Measurements from ENCODE around the gene FANCC. TPM values are rescaled to one million over a fixed set of nuclear protein-coding genes. Genes with fewer than 3 reads are reported as not detected.

FANCC gene
- total and polyA plus RNA-seq, 2 of the 8 experiments (the other 6 are each of a cell fraction or from before 2014, with no cell fraction given), result 7.8 to 15.2 TPM

DNA sequence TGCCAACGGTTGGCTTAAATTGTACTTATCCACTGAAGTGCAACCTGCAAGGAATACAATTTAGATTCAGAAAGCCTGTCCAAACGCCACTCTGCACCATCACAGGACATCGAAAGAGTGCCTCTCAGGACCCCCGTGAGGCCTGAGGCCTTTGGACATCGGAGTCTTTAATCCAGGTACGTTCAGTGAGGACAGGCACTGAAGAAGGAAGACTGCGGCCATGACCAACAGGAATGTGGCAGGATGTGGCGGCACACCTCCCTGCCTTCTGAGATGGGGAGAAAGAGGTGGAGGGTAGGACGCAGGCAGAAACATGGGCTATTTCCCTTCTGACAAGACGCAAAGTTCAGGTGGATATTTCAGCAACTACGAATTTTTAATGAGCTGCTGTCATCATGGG is 205.8 kb downstream of the FANCC start:
- H3K9ac ChIP-seq (replicated peaks in 1 of 4; ENCODE audit: extremely low read depth in 1 of 4, low read depth in 3 of 4, low read length in 3 of 4), result no peak overlapping the region
- H2AFZ ChIP-seq (ENCODE audit: low read length), result no peak overlapping the region
- H3K4me2 ChIP-seq (ENCODE audit: insufficient read depth in 1 of 2, low read depth in 2 of 2, low read length in 2 of 2), result no peak overlapping the region
- DNase-seq (ENCODE audit: low read depth in 1 of 2, low spot score in 2 of 2) (no peak), FAIRE-seq (no peak)
- H2BK5ac ChIP-seq (ENCODE audit: low read depth, low read length), result no peak overlapping the region
- H2AK5ac ChIP-seq (ENCODE audit: low read depth, low read length), result no peak overlapping the region
- H3K36me3 ChIP-seq (ENCODE audit: control insufficient read depth in 2 of 4, insufficient read depth in 4 of 4, low read length in 3 of 4), result peaks cover 0 to 2% (median under 1%) of the 10 kb centered on the region in 4 experiments; a peak in 1 of 8 replicates
- H3K4me3 ChIP-seq (ENCODE audit: extremely low read depth in 1 of 4, insufficient read depth in 2 of 4, low read depth in 3 of 4, low read length in 4 of 4), result no peak overlapping the region
- ChIA-PET POLR2A (ENCODE audit: partially characterized antibody) (no interaction called here), CTCF (ENCODE audit: partially characterized antibody) (interaction anchor here (1.6 to 3.7 kb wide), 4 partner anchors 8 to 484 kb away, joined by 3 to 21 read pairs (median 14); no protein-coding TSS in a partner anchor)
- no peaks in the 10 kb centered on the region for H3K9me3 ChIP-seq (ENCODE audit: insufficient read depth in 2 of 2, low read depth in 1 of 2, low read length in 1 of 2)
- no peaks in the 10 kb centered on the region for H3K79me2 ChIP-seq (ENCODE audit: control insufficient read depth in 1 of 2, insufficient read depth in 2 of 2, low read length in 2 of 2)
- H3K27me3 ChIP-seq (replicated peaks in 1 of 4; ENCODE audit: control insufficient read depth in 3 of 4, extremely low read depth in 1 of 4, insufficient read depth in 3 of 4, low read length in 3 of 4), result no peaks in the 10 kb centered on the region
- H3K27ac ChIP-seq (ENCODE audit: low read depth, low read length), result no peak overlapping the region
- no peaks in the 10 kb centered on the region for H3K79me1 ChIP-seq (ENCODE audit: low read depth, low read length)
- H3K4ac ChIP-seq (replicated peaks; ENCODE audit: insufficient read length, low read depth, low read length), result no peak overlapping the region
- no peak overlapping the region for H4K5ac ChIP-seq (ENCODE audit: insufficient read length, low read depth, low read length)
- no peak overlapping the region for H3K23ac ChIP-seq (ENCODE audit: insufficient read length)
- no peak overlapping the region for H2BK15ac ChIP-seq (ENCODE audit: low read length)
- H4K91ac ChIP-seq (replicated peaks; ENCODE audit: insufficient read length, low read length), result no peak overlapping the region
- no peak overlapping the region for H3K14ac ChIP-seq (ENCODE audit: insufficient read length)
- H3K23me2 ChIP-seq (ENCODE audit: low read depth, low read length), result no peaks in the 10 kb centered on the region
- no peak overlapping the region for H2BK20ac ChIP-seq (ENCODE audit: low read length)
- no peak overlapping the region for H3K18ac ChIP-seq (ENCODE audit: extremely low read depth, low read length)
- 88% methylated on average over 11 of the region's 11 CpGs; no CpG with 5 or more reads in 1 of the 2 experiments for WGBS, 2 experiments (ENCODE audit: extremely low coverage in 1 of 2, insufficient coverage in 1 of 2, insufficient read length in 1 of 2, insufficient replicate concordance in 2 of 2, low coverage in 1 of 2, low lambda C conversion rate in 2 of 2, missing lambda C conversion rate in 1 of 2)
- H3K56ac ChIP-seq (replicated peaks; ENCODE audit: insufficient read length, low read depth, low read length), result no peak overlapping the region
- H4K8ac ChIP-seq (ENCODE audit: extremely low read depth, insufficient read depth, low read length), result no peak overlapping the region
- H2BK120ac ChIP-seq (replicated peaks; ENCODE audit: low read depth, low read length), result no peak overlapping the region
- no peaks in the 10 kb centered on the region for H4K20me1 ChIP-seq (replicated peaks in 1 of 2; ENCODE audit: control insufficient read depth in 1 of 2, insufficient read depth in 2 of 2, low read length in 2 of 2)
- H2BK12ac ChIP-seq (ENCODE audit: low read depth, low read length), result no peak overlapping the region
- H3K4me1 ChIP-seq (replicated peaks in 1 of 4; ENCODE audit: control insufficient read depth in 3 of 4, insufficient read depth in 4 of 4, low read length in 3 of 4), result no peaks in the 10 kb centered on the region
- no peak for TF ChIP-seq CHD2 (IDR thresholded peaks at IDR 0.05; ENCODE audit: low read length)
- TF ChIP-seq, protein P1, sequence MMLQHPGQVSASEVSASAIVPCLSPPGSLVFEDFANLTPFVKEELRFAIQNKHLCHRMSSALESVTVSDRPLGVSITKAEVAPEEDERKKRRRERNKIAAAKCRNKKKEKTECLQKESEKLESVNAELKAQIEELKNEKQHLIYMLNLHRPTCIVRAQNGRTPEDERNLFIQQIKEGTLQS (IDR thresholded peaks at IDR 0.05; ENCODE audit: insufficient read depth, low read depth, low read length), result no peak
- no peak for TF ChIP-seq SRF (IDR thresholded peaks at IDR 0.05; ENCODE audit: low read depth, low read length)
- TF ChIP-seq SP4 (IDR thresholded peaks at IDR 0.05; ENCODE audit: low read length), result no peak
- no peak for TF ChIP-seq SUZ12 (IDR thresholded peaks at IDR 0.05; ENCODE audit: low read length)
- no peak for TF ChIP-seq KDM1A (IDR thresholded peaks at IDR 0.05; ENCODE audit: borderline replicate concordance, low read length)
- TF ChIP-seq, protein P2, sequence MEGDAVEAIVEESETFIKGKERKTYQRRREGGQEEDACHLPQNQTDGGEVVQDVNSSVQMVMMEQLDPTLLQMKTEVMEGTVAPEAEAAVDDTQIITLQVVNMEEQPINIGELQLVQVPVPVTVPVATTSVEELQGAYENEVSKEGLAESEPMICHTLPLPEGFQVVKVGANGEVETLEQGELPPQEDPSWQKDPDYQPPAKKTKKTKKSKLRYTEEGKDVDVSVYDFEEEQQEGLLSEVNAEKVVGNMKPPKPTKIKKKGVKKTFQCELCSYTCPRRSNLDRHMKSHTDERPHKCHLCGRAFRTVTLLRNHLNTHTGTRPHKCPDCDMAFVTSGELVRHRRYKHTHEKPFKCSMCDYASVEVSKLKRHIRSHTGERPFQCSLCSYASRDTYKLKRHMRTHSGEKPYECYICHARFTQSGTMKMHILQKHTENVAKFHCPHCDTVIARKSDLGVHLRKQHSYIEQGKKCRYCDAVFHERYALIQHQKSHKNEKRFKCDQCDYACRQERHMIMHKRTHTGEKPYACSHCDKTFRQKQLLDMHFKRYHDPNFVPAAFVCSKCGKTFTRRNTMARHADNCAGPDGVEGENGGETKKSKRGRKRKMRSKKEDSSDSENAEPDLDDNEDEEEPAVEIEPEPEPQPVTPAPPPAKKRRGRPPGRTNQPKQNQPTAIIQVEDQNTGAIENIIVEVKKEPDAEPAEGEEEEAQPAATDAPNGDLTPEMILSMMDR (IDR thresholded peaks at IDR 0.05; ENCODE audit: control extremely low read depth in 1 of 3, insufficient read depth in 1 of 3, low read depth in 1 of 3, low read length in 3 of 3), result no peak
- TF ChIP-seq TBP (IDR thresholded peaks at IDR 0.05; ENCODE audit: low read depth, low read length), result no peak
- TF ChIP-seq RFX5 (IDR thresholded peaks at IDR 0.05; ENCODE audit: borderline replicate concordance, low read depth, low read length), result no peak
- no peak for TF ChIP-seq E2F6 (IDR thresholded peaks at IDR 0.05)
- TF ChIP-seq SIX5 (IDR thresholded peaks at IDR 0.05; ENCODE audit: low read depth, low read length), result no peak
